HG03039 (cell line): Measurements from ENCODE around the gene LIN37.

ENCODE experiments used
- ATAC-seq: cut with Tn5 transposase; IDR thresholded peaks from one replicate; pipeline ENCODE4 v1.9.1; 2021; ENCODE audit warnings: mild to moderate bottlenecking, moderate library complexity; ENCODE audit not compliant: unreplicated experiment

Gene LIN37

GRCh38 chr19:35748106-35749020 is at the start of gene LIN37:
TSS of gene LIN37 (plus strand) at chr19:35748576. CDS start at chr19:35748725, 149 bp downstream.
- peak; percentile 60 for ATAC-seq

GRCh38 chr19:35702223-35703012 is 46.0 kb upstream of the LIN37 start:
- peak; percentile 92 for ATAC-seq

GRCh38 chr19:35703343-35703742 is 45.0 kb upstream of the LIN37 start:
- no peak for ATAC-seq

GRCh38 chr19:35704218-35704617 is 44.2 kb upstream of the LIN37 start, which contains the start of gene ZBTB32:
TSS of gene ZBTB32 (plus strand) at chr19:35704558. CDS start at chr19:35714627, 10,069 bp downstream.
- no peak for ATAC-seq

GRCh38 chr19:35708391-35708790 is 40.0 kb upstream of the LIN37 start:
- no peak for ATAC-seq

- ATAC-seq: peak; percentile 35
These were observed 37.3 kb upstream of the LIN37 start for GRCh38 chr19:35710784-35711723.

- no peak for ATAC-seq
These were observed 35.5 kb upstream of the LIN37 start for GRCh38 chr19:35712567-35713505.

- no peak for ATAC-seq
These were observed 34.9 kb upstream of the LIN37 start for GRCh38 chr19:35713506-35713850.

GRCh38 chr19:35713904-35714495 is 34.4 kb upstream of the LIN37 start:
- no peak for ATAC-seq

- ATAC-seq: no peak
These were observed 33.6 kb upstream of the LIN37 start for GRCh38 chr19:35714601-35715354.

GRCh38 chr19:35715355-35715809 is 33.0 kb upstream of the LIN37 start:
- no peak for ATAC-seq

GRCh38 chr19:35715981-35716800 is 32.2 kb upstream of the LIN37 start:
- peak; percentile 2 for ATAC-seq

GRCh38 chr19:35716801-35717664 is 31.3 kb upstream of the LIN37 start:
- peak; percentile 45 for ATAC-seq

- ATAC-seq: peak; percentile 42
These were observed 30.6 kb upstream of the LIN37 start, which contains the start of gene KMT2B for GRCh38 chr19:35717665-35718344. TSS of gene KMT2B (plus strand) at chr19:35718003. CDS start at chr19:35718019, 16 bp downstream.

- no peak for ATAC-seq
These were observed 29.9 kb upstream of the LIN37 start for GRCh38 chr19:35718345-35719041.
